Erythroblast (primary cell): Measurements from ENCODE around the gene JMJD7.

ENCODE experiments used
- GATA1 ChIP-seq: IDR thresholded peaks from 2 replicates; pipeline ENCODE4 v1.6.1; 2011; ENCODE audit warnings: low read depth, mild to moderate bottlenecking, control low read depth, low read length, moderate library complexity
- POLR2A ChIP-seq: IDR thresholded peaks from 2 replicates; pipeline ENCODE4 v1.6.1; 2011; ENCODE audit warnings: mild to moderate bottlenecking, low read length

- TF ChIP-seq POLR2A (no peak), GATA1 (no peak)
These were observed 49.9 kb downstream of the JMJD7 start for GRCh38 chr15:41877631-41878354.
